ENCODE data around the gene TSR3.

The TSR3 gene

DNA sequence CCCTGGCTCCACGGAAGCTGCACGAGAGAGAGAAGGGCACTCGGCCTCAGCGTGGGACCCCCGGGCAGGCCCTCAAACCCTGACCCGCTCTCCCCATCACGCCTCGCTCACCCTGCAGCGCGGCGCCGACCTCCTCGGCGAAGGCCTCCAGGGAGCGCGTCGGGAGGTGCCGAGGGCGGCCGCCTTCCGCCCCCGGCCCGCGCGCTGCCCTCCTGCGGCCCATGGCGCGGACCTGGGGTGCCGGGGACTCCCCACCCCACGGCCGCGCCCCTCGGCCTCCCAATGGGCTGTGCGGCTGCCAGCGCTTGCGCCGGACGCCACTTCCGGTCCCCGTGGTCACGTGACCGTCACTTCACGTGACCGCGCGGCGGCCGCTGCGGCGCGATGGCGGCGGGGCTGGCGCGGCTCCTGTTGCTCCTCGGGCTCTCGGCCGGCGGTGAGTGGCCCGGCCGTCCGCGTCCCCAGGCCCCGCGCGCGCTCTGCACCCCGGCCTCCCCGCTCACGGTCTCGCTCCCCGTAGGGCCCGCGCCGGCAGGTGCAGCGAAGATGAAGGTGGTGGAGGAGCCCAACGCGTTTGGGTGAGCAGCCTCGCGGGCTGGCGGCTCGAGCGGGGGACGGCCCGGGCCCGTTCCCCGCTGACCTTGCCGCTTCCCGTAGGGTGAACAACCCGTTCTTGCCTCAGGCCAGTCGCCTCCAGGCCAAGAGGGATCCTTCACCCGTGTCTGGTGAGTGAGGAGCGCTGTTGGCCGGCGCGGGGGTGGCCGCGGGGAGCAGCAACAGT is at the start of gene TSR3, which contains the start of gene GNPTG:
TSS of gene TSR3 (minus strand) at position 297 of the 781 bp plus-strand sequence. CDS start at position 223, 74 bp downstream.
TSS of gene GNPTG (plus strand) at position 350 of the 781 bp plus-strand sequence. CDS start at position 385, 35 bp downstream.
- DNase-seq (ENCODE audit: low read depth in 2 of 2): peak; percentile 77 to 88

DNA sequence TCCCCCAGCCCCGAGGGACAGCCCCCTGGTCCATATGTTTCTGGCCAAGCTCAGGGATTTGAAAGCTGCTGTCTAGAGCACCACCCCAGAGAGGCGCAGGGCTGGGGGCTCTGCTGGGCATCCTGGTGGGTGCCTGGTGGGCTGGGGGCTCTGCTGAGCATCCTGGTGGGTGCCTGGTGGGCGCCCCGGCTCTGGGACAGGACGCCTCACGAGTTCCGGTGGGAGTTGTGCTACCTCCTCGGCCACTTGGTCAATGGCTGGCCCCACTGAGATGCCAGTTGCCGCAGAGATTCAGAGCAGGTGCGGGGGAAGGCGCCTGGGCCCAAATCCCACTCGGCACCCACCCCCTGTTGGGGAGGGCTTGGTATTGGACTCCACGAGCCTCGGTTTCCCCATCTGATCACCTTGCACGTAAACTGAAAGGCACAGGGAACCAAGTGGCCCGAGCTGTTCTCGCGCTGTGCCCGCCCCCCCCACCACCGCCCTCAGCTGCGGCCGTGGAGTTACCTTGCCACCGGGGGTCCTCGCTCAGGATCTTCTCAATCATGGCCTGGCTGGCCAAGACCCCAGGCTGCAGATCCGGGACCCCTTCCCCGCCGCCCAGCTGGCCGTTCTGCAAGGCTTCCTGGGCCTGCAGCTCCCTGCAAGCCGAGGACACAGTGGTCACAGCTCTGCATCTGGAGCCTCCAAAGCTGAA is 49.5 kb upstream of the TSR3 start:
- no peak for DNase-seq (ENCODE audit: low read depth in 2 of 2)

DNA sequence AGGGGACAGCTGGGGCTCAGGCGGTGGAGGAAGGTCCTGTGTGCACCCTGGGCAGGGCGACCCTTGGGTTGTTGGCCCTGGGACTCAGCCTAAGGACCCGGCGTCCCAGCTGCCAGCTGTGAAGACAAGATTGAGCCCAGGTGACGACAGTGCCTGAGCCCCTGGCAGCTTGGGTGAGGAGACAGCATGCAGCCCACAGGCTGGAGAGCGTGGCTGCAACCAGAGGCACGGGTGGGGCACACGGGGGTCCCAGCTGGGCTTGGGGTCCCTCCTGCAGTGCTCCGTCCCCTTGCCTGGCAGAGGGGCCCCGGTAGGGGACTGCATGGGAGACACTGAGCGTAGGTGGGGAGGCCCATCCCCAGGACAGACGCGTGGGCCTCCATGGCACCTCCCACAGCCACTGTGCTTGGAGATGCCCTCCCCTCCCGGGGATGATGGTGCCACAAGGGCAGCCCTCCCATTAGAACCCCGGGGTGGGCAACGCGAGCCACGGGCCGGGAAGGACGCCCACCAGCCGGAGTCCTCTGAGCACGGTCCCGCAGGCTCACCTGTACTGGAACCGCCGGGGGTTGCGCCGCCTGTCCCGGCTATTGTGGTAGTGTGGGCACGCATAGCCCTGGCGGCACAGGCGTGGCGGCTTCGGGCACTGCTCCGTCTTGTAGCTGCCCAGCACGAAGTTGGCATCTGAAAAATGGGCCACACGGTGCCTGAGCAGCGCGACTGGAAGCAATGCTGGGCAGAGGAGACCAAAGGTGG is 47.3 kb upstream of the TSR3 start:
- DNase-seq (ENCODE audit: low read depth in 2 of 2): no peak

DNA sequence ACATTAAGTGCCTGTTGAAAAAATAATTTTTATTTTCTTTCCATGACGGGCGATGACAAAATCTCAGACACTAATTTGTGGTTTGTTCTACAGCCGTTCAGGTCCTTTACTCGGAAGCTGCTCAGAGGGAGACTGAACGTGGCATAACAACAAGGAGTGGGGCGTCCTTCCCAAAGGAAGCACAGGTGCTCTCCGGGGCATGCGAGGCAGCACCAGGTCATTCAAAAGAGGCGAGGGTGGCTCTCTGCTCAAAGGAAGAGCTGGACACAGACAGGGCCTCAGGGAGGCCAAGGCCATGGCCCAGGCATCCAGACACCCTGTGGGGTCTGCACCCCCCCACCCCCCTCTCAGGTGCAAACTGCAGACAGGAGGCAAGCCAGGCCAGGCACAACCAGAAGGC is 46.7 kb upstream of the TSR3 start:
- DNase-seq (ENCODE audit: low read depth in 2 of 2): no peak

DNA sequence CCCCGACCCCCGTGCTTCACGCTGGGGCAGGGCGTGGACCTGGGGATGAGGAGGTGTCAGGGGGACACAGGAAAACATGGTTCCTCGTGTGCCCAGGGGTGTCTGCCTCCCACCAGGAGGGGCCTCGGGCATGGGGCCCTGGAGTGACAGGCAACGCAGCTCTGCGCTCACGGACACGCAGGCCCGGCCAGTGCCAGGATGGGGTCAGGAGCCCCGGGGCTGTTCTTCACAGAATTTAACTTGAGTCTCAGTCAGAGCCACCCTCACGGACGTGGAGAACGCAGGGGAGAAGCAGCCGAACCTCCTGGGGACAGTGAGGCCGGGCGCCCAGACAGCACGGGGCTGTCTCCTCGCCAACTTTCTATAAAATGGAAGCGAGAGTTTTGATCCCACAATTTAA is 46.1 kb upstream of the TSR3 start:
- DNase-seq (ENCODE audit: low read depth in 2 of 2): no peak

DNA sequence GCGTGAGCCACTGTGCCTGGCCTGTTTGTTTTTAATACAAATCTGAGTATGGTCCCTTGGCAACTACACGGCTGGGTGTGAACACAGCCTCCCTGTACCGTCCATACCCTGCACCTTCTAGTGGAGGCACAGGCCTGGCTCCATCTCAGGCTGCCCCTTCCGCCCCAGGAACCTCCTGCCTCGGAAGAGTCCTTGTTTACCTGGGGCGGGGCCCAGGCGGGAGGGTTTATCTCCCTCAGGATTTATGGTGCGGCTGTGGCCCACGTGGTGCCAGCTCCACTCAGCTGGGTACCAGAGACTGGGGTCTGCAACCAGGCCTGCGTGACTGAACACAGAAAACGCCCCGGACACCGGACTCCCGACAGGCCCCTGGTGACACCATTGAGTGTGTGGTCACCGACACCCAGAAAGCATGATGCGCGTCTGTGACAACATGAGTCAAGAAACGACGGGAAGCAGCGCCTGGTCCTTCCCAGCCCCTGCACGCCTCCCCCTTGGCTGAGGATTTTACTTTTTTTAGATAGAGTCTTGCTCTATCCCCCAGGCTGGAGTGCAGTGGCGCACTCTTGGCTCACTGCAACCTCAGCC is 43.9 kb upstream of the TSR3 start:
- no peak for DNase-seq (ENCODE audit: low read depth in 2 of 2)

DNA sequence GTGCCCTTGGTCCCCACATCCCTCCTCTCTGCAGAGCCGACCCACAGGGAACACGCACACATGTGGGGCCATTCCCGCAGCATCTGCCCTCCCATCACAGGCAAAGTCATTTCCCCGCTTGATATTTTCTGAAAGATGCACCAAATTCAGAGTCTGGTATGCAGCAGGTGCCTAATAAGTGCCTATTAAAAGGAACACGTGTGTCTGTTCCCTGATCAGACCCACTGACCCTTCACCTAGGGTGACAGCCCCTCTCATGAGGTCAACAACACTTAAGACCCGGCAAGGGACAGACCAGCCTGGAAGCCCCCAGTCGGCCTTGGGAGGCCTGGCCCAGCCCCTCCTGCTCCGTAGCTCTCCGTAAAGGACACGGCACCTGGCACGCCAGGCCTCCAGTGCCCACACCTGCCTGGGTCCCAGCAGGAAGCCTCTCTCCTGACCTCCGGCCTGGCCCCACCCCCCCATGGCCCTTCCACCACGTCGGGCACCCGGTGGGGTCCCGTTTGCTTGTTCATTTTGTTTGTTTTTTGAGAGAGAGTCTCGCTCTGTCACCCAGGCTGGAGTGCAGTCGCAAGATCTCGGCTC is 42.8 kb upstream of the TSR3 start:
- DNase-seq (ENCODE audit: low read depth in 2 of 2): no peak

DNA sequence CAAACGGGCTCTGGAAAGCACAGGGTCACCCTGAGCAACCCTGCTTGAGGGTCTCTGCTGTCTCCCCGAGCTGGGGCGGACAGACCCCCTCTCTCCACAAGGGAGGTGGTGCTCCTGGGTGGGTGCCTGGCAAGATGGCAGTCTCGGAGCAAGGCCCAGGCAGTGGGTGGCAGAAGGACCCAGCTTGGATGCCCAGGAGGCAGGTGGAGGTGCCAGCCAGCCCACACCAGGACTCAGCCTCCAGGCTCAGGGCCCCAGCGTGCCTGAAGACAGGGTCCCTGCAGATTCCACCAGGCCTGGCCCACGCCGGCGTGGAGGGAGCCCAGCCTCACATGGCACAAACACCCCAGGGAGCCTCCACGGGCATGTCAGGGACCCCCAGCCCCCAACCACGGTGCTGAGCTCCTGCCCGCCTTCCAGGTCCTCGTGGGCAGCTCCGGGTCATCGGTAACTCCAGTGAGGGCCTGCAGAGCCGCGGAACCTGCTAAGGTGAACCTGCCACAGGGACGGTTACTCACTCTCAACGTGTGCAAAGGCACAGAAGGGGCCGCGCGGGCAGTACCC is 42.0 kb upstream of the TSR3 start:
- no peak for DNase-seq (ENCODE audit: low read depth in 2 of 2)

DNA sequence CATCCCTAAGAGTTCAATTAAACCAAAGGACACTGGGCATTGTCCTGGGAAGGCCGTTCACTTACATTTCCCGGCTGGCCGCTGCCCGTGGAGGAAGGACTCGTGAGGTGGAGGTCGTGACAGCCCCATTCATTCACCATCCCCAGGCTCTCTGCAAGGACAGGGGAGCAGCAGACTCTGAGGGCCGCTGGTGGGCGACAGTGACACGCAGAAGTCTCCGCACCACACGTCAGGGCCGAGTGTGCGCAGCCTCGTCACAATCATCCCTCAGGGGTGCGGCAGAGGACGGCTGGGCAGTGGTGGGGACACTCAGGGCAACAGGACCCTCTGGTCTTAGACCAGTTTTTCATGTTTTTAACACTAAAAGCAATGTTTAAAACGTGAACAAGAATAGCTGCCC is 41.1 kb upstream of the TSR3 start:
- DNase-seq (ENCODE audit: low read depth in 2 of 2): no peak

DNA sequence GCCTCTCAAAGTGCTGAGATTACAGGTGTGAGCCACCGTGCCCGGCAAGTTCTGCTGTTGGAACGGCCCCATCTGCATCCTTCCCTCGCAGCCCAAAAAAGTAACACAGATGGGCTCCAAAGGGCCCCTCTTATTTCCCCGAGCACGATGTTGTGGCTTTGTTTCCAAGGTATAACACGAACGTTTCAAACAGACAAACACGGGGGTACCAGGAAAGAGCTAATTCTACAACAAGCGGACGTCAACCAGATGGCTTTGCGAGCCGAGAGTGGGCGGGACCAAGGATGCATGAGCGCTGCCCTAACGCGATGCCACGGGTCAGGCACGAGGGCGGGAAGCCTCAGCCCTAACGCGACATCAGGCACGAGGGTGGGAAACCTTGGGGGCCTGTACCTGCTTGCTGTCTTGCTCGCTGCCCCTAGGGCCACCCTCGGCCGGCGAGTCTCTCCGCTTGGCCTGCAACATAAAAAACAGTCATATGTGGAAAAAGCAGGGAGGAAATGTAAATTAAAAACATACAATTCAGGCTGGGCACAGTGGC is 38.6 kb upstream of the TSR3 start:
- DNase-seq (ENCODE audit: low read depth in 2 of 2): no peak

DNA sequence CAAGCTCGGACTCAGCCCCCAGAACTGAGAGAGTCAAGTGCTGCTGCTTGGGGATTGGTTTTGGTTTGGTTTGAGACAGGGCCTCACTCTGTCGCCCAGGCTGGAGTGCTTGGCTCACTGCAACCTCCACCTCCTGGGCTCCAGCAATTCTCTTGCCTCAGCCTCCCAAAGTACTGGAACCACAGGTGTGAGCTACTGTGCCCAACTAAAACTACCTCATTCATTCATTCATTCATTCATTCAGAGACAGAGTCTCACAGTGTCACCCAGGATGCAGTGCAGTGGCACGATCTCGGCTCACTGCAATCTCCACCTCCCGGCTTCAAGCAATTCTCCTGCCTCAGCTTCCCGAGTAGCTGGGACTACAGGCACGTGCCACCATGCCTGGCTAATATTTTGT is 38.1 kb upstream of the TSR3 start:
- DNase-seq (ENCODE audit: low read depth in 2 of 2): no peak

DNA sequence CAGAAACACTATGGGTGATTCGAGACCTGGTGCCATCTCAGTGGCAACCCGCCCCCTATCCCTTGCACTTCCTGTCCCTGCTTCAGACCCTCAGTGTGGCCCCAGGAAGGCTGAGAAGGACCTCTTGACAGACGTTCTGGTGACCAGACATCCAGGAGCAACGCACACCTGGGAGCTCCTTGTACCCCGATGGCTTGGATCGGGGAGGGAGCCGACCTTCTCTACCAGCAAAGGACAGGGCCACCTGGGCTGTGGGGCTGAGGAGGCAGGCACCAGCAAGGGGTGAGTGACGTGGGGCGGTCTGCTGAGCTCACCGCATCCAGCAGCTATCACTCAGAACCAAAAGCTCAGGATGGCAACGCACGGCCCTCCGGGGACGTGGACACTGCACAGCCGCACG is 35.7 kb upstream of the TSR3 start:
- DNase-seq (ENCODE audit: low read depth in 2 of 2): no peak

DNA sequence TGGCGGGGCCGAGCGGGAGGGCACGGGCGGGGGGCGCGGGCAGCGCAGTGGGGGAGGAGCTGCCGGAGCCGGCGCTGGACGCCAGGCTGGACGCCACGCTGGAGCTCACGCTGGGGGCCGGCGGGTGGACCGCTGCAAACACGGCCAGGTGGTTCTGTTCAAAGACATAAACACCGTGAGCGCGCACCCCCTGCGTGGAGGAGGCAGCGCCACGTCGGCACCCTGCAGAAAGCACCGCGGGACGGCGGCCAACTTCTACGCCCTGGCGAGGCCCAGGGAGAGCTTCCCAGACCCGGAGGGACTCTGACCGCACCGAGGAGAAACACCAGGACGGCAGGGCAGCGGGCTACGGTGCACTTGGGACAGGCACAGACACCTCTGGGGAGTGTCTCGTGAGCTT is 33.6 kb upstream of the TSR3 start:
- no peak for DNase-seq (ENCODE audit: low read depth in 2 of 2)

DNA sequence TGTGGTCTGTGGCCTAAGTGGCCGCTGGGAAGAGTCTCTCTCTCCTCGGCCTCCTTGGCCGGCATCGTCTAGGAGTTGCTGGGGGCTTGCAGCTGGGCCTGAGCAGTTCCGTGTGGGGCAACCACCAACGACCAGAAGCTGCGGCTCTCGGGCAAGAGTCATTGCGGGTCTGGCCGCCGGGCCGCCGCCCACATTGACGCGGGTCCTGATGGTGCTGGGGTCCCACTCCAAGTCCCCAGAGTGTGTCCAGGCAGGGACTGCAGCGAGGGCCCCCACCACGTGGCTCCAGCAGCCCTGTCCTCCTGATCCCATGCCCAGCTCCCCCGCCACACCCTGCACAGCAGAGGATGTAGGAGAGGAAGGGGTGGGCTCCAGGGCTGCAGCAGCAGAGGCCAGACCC is 31.9 kb upstream of the TSR3 start:
- no peak for DNase-seq (ENCODE audit: low read depth in 2 of 2)

DNA sequence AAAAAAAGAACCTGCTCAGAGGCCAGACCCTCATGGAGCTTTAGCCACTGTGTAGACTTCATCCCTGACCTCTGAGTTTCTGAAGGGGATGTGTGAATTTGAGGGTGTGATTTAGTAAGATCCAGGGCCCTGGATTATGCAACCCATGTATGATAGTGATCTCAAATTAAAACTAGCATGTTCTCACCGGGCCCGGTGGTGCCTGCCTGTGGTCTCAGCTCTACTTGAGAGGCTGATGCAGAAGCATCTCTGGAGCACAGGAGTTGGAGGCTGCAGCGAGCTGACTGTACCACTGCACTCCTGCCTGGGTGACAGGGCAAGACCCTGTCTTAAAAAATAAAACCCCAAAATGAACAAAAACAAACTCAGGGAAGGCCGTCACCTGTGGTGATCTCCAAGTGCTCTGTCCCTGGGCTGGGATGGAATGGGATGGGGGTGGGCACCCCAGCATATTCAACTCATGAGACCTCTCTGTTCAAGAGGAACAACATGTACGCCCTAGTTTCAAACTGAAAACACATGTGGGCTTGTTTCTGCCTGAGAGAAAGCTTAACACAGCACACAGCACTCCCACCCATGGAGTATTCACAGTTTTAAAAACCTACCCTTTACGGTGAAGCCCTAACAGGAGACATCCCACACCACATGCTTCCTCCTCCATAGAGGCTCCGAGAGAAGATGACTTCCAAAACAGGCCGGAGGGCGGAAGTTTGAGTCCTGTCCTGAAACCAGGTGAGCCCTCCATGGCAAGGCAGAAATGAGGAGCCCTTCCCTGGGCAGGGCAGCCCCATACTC is 30.1 kb upstream of the TSR3 start:
- no peak for DNase-seq (ENCODE audit: low read depth in 2 of 2)

DNA sequence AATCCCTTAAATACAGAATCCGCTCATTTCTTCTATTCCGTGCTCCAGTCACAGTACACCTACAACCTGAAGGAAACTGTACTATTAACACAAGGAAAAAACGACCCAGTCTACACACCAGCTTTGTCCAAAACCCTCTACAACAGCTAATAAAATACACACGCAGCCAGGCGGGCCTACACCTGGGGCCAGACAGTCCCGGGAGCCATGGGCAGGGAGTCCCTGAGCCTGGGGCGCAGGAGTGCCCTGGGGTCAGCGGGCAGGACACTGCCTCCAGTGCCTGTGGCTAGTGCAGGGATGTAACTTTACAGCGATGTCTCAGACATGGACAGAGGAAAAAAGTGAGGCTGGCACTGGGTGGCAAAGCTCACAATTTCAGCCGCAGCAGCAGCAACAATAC is 28.5 kb upstream of the TSR3 start:
- no peak for DNase-seq (ENCODE audit: low read depth in 2 of 2)

DNA sequence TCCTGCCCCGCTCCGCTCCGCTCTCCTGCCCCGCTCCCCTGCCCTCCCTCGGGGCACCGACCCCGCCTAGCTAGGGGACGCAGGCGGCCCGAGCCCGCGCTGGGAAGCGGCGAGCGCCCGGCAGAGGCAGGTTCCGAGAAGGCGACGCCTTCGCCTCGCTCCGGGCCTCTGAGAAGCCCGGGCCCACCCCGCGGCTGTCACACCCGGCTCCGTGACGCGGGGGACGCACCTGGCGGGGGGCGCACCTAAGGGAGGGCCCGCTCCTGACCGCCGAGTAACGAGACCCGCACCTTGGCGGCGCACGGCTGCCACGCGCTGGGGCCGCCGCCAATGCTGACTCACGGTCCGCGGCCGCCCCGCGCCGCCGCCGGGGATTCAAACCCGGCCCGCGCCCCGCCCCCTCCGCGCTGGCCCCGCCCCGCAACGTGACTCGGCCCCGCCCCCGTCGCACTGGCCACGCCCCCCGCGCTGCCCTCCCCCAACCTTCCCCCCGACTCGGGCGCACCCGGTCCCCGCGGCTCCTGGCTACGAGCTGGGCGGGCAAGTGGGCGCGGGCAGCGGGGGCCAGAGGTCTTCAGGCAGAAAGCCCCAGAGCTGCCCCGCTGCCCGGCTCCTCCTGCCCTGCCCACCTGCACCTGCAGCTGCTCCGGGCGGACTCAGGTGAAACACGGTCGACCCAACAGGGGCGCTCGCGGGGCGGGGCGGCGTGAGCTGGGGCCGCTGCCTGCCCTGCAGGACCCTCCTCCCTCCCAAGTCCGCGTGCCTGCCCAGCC is 27.8 kb upstream of the TSR3 start:
- DNase-seq (ENCODE audit: low read depth in 2 of 2): peak; percentile 64 to 75

DNA sequence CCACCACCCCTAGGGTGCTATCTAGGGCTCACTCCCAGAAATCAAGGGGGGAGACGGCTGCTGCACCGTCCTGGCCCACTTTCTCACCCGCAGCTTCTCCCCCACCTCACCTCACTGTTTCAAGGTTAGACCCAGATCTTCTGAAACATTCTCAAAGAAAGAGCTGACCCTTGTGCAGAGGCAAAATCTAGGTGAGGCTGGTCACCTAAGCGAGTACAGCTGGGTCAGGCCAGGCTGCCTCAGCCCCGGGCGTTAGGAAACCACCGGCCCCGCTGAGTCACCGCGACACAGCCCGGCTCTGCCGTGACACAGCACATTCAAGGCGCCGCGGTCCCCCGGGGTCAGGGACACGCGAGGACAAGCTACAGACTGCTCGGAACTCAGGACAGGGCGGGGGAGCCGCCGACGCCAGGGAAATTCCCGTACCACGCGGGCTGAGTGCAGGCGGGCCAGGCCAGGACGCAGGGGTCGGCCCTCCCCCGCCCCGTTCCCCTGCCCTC is 27.2 kb upstream of the TSR3 start:
- peak; percentile 64 to 67 for DNase-seq (ENCODE audit: low read depth in 2 of 2)

DNA sequence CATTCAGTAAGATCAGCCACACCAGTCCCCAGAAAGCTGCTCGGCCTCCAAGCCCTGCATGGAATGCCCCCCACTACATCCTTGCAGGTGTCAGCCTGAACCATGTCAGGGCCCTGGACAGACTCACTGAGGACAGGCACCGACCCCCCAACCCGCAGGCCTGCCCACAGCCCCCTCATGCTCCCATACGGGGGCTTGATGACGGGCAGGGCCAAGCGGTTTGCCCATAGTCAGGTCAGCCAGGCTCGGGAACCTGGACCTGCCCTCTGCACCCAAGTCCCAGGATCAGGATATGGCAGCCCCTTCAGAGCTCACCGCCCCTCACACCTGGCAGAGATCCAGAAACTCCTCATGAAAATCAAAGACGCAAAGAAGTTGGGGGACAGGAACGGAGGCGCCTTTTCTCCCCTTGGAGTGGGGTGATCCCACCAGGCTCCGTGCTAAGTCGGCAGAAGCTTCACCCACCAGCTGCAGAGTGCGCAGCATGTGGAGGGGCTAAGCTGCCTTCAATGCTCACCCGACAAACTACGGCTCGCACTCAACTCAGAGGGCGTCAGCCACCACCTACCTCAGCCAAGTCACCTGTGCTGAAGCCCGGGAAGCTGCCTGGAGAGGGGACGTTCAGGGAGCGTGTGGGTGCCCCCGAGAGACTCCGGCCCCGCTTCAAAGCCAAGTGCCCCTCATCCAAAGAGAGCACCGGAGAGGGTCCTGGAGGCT is 26.6 kb upstream of the TSR3 start:
- DNase-seq (ENCODE audit: low read depth in 2 of 2): no peak

All from stimulated activated CD8-positive, alpha-beta memory T cell treated with anti-CD3 and anti-CD28 coated beads, Interleukin-2, amount 100 ng/mL, for 48 hours (primary cell).